Colonic mucosa (tissue), 4 donors: ENCODE data around the gene ENG. TPM values are rescaled to one million over a fixed set of nuclear protein-coding genes. Genes with fewer than 3 reads are reported as not detected.

Experiments used
- DNase-seq: peaks from one replicate; pipeline ENCODE4 v3.0.0-alpha.2; 2020
- H3K27ac ChIP-seq: fragments of 200-600 bp; one replicate; pipeline ENCODE4 v1.8.0; 2021
- H3K27me3 ChIP-seq: fragments of 200-600 bp; one replicate; pipeline ENCODE4 v1.8.0; 2021
- H3K36me3 ChIP-seq: fragments of 200-600 bp; one replicate; pipeline ENCODE4 v1.8.0; 2021
- H3K4me1 ChIP-seq: fragments of 200-600 bp; one replicate; pipeline ENCODE4 v1.8.0; 2021; ENCODE audit warnings: mild to moderate bottlenecking
- H3K4me3 ChIP-seq: fragments of 200-600 bp; one replicate; pipeline ENCODE4 v1.8.0; 2021
- H3K9ac ChIP-seq, 2 donors: one replicate each; pipeline ENCODE4 v1.7.0; 2013; ENCODE audit warnings: control low read depth in 2 of 2, low read depth in 2 of 2, low read length in 2 of 2
- H3K9me3 ChIP-seq: fragments of 200-600 bp; one replicate; pipeline ENCODE4 v1.8.0; 2021
- CTCF ChIP-seq: fragments of 200-600 bp; IDR thresholded peaks from one replicate; pipeline ENCODE4 v1.8.0; 2022; ENCODE audit warnings: antibody characterized with exemption, mild to moderate bottlenecking
- intact Hi-C: fragments of 100-400 bp; cut with DNase I; formaldehyde crosslinking; loops from one replicate; pipeline ENCODE4 v1.14.1; 2022
- total RNA-seq, 2 donors: library from RNA; stranded (reverse); fragmentation: NEBNext Ultra II Directional in 1 of 2; extraction: Animal tissue kit (Norgen Biotek cat#: 25700) in 1 of 2; gene quantifications; one replicate each; pipeline ENCODE4 v1.2.1, GENCODE V29; 2021
- donor health status: healthy.
- donor health status: DM: no; HTN: no; CAD: no.
- donor health status: DM: no; HTN: no; CAD: no.

The ENG gene
- total RNA-seq, 2 donors from 2014 or later = 15.4 to 34.5 TPM

DNA sequence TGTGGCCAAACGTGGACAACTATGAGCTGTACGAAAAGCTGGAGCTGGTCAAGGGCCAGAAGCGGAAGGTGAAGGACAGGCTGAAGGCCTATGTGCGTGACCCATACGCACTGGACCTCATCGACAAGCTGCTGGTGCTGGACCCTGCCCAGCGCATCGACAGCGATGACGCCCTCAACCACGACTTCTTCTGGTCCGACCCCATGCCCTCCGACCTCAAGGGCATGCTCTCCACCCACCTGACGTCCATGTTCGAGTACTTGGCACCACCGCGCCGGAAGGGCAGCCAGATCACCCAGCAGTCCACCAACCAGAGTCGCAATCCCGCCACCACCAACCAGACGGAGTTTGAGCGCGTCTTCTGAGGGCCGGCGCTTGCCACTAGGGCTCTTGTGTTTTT is 65.3 kb downstream of the ENG start:
- DNase-seq = no peak
- intact Hi-C loops = loop anchor here (5.0 kb wide), 1 partner anchor 128 kb away; the partner anchor contains the start of gene ST6GALNAC4
- Histone ChIP-seq H3K4me3 (no peak overlapping the region), H3K27me3 (no peaks in the 10 kb centered on the region), H3K27ac (no peak overlapping the region), H3K9ac (no peak overlapping the region), H3K36me3 (peaks cover 36% of the 10 kb centered on the region), H3K9me3 (no peaks in the 10 kb centered on the region), H3K4me1 (no peaks in the 10 kb centered on the region)
- no peak for TF ChIP-seq CTCF

GRCh38 chr9:127788337-127789011 is 66.0 kb downstream of the ENG start:
- intact Hi-C loops = loop anchor here (5.0 kb wide), 1 partner anchor 129 kb away; the partner anchor contains the start of gene ST6GALNAC4
- Histone ChIP-seq H3K9me3 (no peaks in the 10 kb centered on the region), H3K27ac (no peak overlapping the region), H3K36me3 (peaks cover 36% of the 10 kb centered on the region), H3K27me3 (no peaks in the 10 kb centered on the region), H3K9ac (no peak overlapping the region), H3K4me3 (no peak overlapping the region), H3K4me1 (no peaks in the 10 kb centered on the region)
- no peak for DNase-seq
- TF ChIP-seq CTCF = no peak

- peak; percentile 26 for TF ChIP-seq CTCF
- DNase-seq = no peak
- Histone ChIP-seq H3K36me3 (peaks cover 36% of the 10 kb centered on the region), H3K4me1 (no peaks in the 10 kb centered on the region), H3K4me3 (peak overlapping the region; percentile 98), H3K9me3 (no peaks in the 10 kb centered on the region), H3K27me3 (no peaks in the 10 kb centered on the region), H3K9ac (peak overlapping the region; percentile 78 to 96), H3K27ac (peak overlapping the region; percentile 96)
- intact Hi-C loops = loop anchor here (5.0 kb wide), 1 partner anchor 131 kb away; the partner anchor contains the start of gene ST6GALNAC4
These were observed 67.7 kb downstream of the ENG start for GRCh38 chr9:127786773-127787104.

GRCh38 chr9:127785933-127786772 is 68.3 kb downstream of the ENG start, which contains the start of gene CDK9:
CDK9 (plus strand) TSS chr9:127786034; CDS start chr9:127786149, 115 bp downstream.
- intact Hi-C loops = loop anchor here (2.0 to 5.0 kb wide), 2 partner anchors 51 to 131 kb away; partner anchors contain the start of genes ST6GALNAC4 and TOR2A
- TF ChIP-seq CTCF = no peak
- Histone ChIP-seq H3K4me3 (peak within 1 kb of the TSS; percentile 98), H3K27ac (peak within 1 kb of the TSS; percentile 96), H3K9me3 (no peaks in the 10 kb centered on the region), H3K9ac (peak within 1 kb of the TSS; percentile 78 to 96), H3K36me3 (peaks cover 34% of the 10 kb centered on the region), H3K27me3 (no peaks in the 10 kb centered on the region), H3K4me1 (no peaks in the 10 kb centered on the region)
- peak; percentile 92 for DNase-seq
